Eye (tissue), 1 donor: ENCODE data around the gene KRTAP6-1.

ENCODE experiments used
- DNase-seq: peaks from one replicate; pipeline ENCODE4 v3.0.0-alpha.2; 2015

The KRTAP6-1 gene

GRCh38 chr21:30567617-30568016, 46.1 kb downstream of the KRTAP6-1 start:
- no peak for DNase-seq

- no peak for DNase-seq
These were observed 50.1 kb downstream of the KRTAP6-1 start for GRCh38 chr21:30563630-30564029.
